HG03159 (cell line): Measurements from ENCODE around the gene SYT6.
A peak's percentile ranks its signal among the peaks of the same experiment; 100 is the strongest.

ENCODE experiments used
- ATAC-seq: cut with Tn5 transposase; IDR thresholded peaks from one replicate; pipeline ENCODE4 v1.9.1; 2021; ENCODE audit warnings: mild to moderate bottlenecking, moderate library complexity; ENCODE audit not compliant: unreplicated experiment

Gene SYT6

GRCh38 chr1:114122941-114123618, 30.6 kb downstream of the SYT6 start:
- no peak for ATAC-seq

GRCh38 chr1:114118351-114118990, 35.2 kb downstream of the SYT6 start:
- no peak for ATAC-seq

- no peak for ATAC-seq
Measured at GRCh38 chr1:114117654-114118053, 36.0 kb downstream of the SYT6 start.

DNA sequence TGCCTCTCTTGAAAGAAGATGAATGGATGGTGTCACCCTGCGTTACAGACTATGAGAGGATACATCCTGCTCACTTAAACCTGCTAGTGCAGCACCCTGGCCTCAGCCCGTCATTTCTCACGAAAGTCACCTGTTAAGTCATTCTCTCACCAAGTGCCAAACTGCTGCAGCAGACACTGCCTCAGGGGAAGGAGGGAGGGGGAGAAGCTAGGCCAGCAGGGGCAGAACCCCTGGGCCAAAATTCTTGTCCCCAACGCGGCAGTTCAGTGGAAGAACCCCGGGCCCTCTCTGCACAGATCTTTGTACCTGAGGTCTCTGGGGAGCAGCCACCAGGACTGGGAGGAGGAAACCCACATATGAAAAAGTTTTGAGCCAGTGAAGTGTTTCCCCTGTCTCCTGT, 37.6 kb downstream of the SYT6 start:
- no peak for ATAC-seq

DNA sequence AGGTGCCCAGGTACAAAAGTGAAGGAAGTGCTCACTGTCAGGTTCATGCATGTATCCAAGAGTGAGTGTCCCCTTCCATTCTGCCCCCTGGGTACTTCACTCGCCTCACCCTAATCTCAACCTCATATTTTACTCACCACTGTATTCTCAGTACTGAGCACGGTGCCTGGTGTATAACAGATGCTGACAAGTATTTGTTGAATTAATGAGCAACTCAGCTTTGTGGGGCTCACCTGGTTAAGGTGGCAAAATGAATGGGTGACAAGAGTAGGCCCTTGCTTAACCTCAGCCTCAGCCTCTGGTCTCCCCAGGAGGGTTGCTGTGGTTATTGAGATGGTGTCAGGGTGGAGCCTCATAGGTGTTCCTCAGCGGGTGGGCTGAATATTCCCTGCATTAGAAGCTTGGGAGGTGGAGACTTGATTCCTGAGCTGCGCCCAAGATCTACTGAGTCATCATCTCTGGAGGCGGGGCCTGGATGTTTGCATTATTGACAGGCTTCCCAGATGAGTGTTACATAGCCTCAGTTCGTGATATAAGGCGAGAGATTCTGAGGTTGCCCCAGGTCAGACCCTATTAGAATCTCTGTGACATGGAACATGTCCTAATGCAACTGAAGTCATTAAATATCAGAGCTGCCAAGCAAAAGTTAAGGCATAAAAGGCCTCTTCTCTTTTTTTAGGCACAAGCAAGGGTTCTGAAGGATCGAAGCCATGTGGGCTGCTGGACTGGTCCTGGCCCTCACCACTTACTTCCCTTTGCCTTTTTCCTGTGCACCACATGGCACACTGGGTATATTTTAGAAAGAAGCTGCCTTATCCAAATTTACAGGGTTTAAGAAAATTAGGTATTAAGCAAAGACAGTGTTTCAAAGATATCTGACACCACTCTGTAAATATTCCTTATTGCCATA, 39.2 kb downstream of the SYT6 start:
- ATAC-seq = no peak

- no peak for ATAC-seq
Measured at GRCh38 chr1:114113411-114114184, 40.1 kb downstream of the SYT6 start.

DNA sequence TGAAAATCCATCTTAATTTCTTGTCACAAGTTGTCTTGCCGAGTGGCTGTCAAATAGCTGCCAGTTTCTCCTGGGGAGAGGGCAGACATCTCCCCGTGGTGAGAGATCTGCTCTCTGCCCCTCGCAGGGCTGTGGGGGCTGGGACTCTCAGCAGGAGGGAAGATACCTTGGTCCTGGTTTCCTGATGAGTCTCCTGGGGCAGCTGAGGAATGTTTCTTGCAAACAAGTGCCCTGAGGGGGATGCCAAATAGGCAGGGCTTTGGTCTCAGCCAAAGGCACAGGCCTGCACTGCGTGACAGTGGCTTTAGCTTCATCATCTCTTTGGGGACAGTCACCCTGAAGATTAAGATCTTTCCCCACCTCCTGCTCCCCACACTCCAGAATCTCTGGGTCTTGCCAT, 40.9 kb downstream of the SYT6 start:
- ATAC-seq = no peak

- no peak for ATAC-seq
Measured at GRCh38 chr1:114111731-114112641, 41.7 kb downstream of the SYT6 start.

DNA sequence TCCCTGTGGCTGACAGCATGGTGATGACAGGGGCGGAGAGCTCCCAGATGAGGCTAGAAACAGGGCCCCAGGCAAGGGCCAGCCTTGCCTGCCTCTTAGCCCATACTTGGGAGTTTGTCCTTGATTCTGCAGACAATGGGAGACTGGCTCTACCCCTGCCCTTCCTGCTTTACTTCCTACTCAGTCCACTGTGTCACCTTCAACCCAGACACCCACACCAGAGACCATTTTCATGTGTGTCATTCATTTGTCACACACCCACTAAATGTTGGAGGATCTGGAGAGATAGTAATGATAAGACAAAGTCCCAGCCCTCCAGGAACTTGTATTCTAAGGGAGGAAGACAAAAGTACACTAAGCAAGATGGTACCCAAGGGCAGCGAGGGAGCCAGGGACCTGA, 43.7 kb downstream of the SYT6 start:
- ATAC-seq = no peak

- ATAC-seq = peak; percentile 91
Measured at GRCh38 chr1:114108751-114109255, 44.9 kb downstream of the SYT6 start.

GRCh38 chr1:114107474-114108435, 45.9 kb downstream of the SYT6 start:
- no peak for ATAC-seq

DNA sequence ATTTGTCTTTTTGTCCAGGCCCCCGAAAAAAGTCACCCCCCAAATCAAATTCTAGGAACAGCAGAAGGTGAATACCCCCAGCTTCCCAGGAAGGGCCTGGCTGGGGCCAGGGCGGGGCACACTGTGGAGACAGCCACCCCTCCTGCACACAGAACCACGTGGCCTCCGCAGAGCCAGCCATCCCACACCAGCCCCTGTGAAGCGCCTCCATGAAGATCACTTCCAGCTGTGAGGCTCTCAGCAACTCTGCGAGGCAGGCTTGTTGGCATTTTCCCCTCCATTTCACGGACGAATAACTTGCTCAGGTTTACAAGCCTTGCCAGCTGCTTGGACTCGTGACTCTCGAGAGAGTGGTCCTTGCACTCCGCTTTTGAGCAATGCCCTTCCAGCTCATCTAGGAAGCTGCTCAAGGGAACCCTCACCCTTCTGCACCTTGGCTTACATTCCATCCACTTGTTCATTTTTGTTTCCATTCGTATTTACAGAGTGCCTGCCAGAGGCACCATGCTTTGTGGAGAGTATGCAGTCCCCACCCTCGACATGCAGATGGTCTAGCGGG, 48.2 kb downstream of the SYT6 start:
- no peak for ATAC-seq

GRCh38 chr1:114104949-114105348, 48.7 kb downstream of the SYT6 start:
- ATAC-seq = no peak

- no peak for ATAC-seq
Measured at GRCh38 chr1:114103992-114104391, 49.7 kb downstream of the SYT6 start.

GRCh38 chr1:114102136-114102535, 51.5 kb downstream of the SYT6 start:
- ATAC-seq = no peak

DNA sequence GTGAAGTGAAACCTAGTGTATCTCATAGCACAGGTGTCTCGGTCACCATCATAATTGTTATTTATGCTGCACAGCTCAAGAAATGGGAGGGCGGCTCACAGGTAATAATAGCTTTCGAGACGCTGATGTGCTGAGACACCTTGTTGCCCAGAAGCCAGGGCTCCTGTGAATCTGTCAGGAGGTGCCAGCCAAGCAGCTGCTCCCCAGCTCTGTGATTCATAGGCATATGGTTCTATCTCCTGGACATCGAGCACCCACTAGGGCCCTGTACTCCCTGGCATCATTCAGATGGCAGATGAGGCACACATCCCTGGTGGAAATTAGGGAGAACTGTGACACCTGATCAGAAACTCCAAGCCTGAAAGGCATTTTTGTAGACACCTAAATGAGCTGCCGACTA, 53.5 kb downstream of the SYT6 start:
- no peak for ATAC-seq

DNA sequence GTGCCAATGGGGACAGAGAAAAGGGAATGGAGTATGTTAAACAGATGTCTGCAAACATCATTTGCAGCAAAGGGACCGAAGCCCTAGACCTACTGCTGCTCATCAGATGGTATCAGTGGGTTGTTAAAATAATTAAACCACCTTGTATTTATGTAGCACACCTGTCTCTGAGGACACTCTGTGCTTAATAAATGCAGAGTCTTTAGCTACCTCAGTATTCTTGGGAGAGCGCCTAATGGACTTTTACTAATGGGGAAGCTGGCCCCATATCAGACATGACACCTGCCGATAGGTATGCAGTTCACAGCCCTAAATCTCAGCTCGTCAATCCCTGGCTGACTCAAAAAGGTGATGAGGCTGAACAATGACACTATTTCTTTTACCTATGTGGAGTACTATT, 54.4 kb downstream of the SYT6 start:
- ATAC-seq = no peak

DNA sequence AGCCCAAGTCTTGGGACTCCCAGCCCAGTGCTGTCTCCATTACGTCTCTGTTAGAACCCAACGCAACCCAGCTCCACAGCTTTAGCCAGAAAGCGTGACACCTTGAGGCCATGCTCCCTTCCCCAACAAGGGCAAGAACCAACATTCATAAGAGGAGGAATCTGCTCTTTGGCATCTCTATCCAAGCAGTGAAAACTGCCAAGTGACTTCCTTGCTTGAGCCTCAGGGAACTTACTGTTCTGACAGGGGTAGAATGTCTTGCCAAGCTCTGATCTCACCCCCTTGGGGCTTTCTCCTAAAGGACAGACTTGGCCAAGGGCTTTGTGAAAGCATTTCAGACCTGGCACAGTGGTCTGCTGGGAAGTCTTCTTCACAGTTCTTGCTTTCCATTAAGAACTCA, 56.6 kb downstream of the SYT6 start:
- no peak for ATAC-seq
